Stomach (tissue), 9 donors: ENCODE results near the gene NRN1L. TPM values are rescaled to one million over a fixed set of nuclear protein-coding genes. Genes with fewer than 3 reads are reported as not detected.

ENCODE experiments used
- DNase-seq, 2 donors: peaks; one replicate each; pipeline versions ENCODE4 v3.0.0 to v3.0.0-alpha.2; 2013 to 2019
- H3K27ac ChIP-seq, 5 donors: fragments of 200-600 bp in 4 of 5; sonication (generic) in 4 of 5; one replicate each; pipeline ENCODE4 v1.5.1; 2013 to 2019; ENCODE audit warnings: mild to moderate bottlenecking in 1 of 5, moderate library complexity in 1 of 5
- H3K27me3 ChIP-seq, 3 donors: fragments of 200-600 bp; sonication (generic); one replicate each; pipeline ENCODE4 v1.5.1; 2017 to 2019; ENCODE audit warnings: mixed run types in 1 of 3
- H3K36me3 ChIP-seq, 4 donors: fragments of 200-600 bp; sonication (generic); 1 replicate in 3 of 4; 2 replicates in 1 of 4; pipeline ENCODE4 v1.5.1; 2016 to 2019
- H3K4me1 ChIP-seq, 4 donors: fragments of 200-600 bp; sonication (generic); one replicate each; pipeline ENCODE4 v1.5.1; 2016 to 2019
- H3K4me3 ChIP-seq, 4 donors: fragments of 200-600 bp; sonication (generic) in 3 of 4; one replicate each; pipeline ENCODE4 v1.5.1; 2016 to 2019; ENCODE audit warnings: mild to moderate bottlenecking in 1 of 4
- H3K9me3 ChIP-seq, 4 donors: fragments of 200-600 bp; sonication (generic); one replicate each; pipeline ENCODE4 v1.5.1; 2016 to 2019
- CTCF ChIP-seq, 7 experiments: fragments of 450-650 bp in 4 of 7; fragments of 200-600 bp in 3 of 7; sonication (generic) in 3 of 7; IDR thresholded peaks; one replicate each; pipeline ENCODE4 v1.5.1; 2016 to 2019; ENCODE audit warnings: antibody characterized with exemption in 7 of 7, control low read depth in 2 of 7, mild to moderate bottlenecking in 1 of 7
- EP300 ChIP-seq: sonication (generic); formaldehyde crosslinking; IDR thresholded peaks from one replicate; pipeline ENCODE4 v1.6.1; 2017; ENCODE audit warnings: antibody characterized with exemption
- POLR2A ChIP-seq, 4 donors: fragments of 450-650 bp; IDR thresholded peaks; one replicate each; pipeline ENCODE4 v1.6.1; 2016; ENCODE audit warnings: antibody characterized with exemption in 4 of 4, control low read depth in 2 of 4, mild to moderate bottlenecking in 1 of 4, moderate library complexity in 1 of 4
- POLR2AphosphoS5 ChIP-seq, 3 donors: sonication (generic); formaldehyde crosslinking; IDR thresholded peaks; one replicate each; pipeline ENCODE4 v1.6.1; 2016; ENCODE audit warnings: antibody characterized with exemption in 3 of 3
- WGBS, 5 donors: extraction: QIAGEN DNeasy Blood & Tissue Kit in 3 of 5; methylation state at CpG; one replicate each; pipeline versions ENCODE4 v1.1.5 to v1.1.7; 2013 to 2018; 5-methylcytosine and 5-hydroxymethylcytosine counted together
- intact Hi-C: fragments of 100-400 bp; cut with DNase I; formaldehyde crosslinking; loops from one replicate; pipeline ENCODE4 v1.15.1; 2023; ENCODE audit warnings: low total_unique reads
- polyA plus RNA-seq, 3 donors: library from polyadenylated mRNA; stranded (reverse); fragments of 200-250 nt; gene quantifications; one replicate each; pipeline ENCODE4 v1.2.3, GENCODE V29; 2013
- total RNA-seq, 5 donors: library from RNA; depleted of rRNA; stranded (reverse); fragments of >200 nt; gene quantifications; one replicate each; pipeline versions ENCODE4 v1.1.0 to v1.2.3, GENCODE V29; 2014 to 2016
- donor health status: healthy with polysubstance abuse.
- donor health status: Bipolar disorder and iron deficiency.
- donor health status: healthy.

Gene NRN1L
- total and polyA plus RNA-seq, 8 donors: 2.0 to 2.7 TPM; not detected in 6

- Histone ChIP-seq H3K9me3 (no peaks in the 10 kb centered on the region), H3K27ac (peak within 1 kb of the TSS; percentile 98 to 100 (median 99)), H3K27me3 (no peaks in the 10 kb centered on the region), H3K4me1 (peaks cover 31 to 47% (median 45%) of the 10 kb centered on the region in 4 donors), H3K36me3 (no peaks in the 10 kb centered on the region), H3K4me3 (peak within 1 kb of the TSS; percentile 65 to 81 (median 78))
- intact Hi-C loops: no loop called here
- peak; percentile 19 to 78 (median 68) for TF ChIP-seq POLR2AphosphoS5 (IDR thresholded peaks at IDR 0.05)
- no peak for TF ChIP-seq EP300
- TF ChIP-seq POLR2A (IDR thresholded peaks at IDR 0.05): no peak
- peak in 5 of 7 experiments; percentile 83 to 95 (median 90) for TF ChIP-seq CTCF (IDR thresholded peaks at IDR 0.05)
- WGBS, 5 donors: 0% methylated on average over 10 to 83 of the region's 83 CpGs
- DNase-seq: peak; percentile 96 to 98
These were observed 42.7 kb upstream of the NRN1L start, which contains the start of gene THAP11 for GRCh38 chr16:67841816-67842508. Gene THAP11, plus strand, starts transcription at chr16:67842320. Its CDS starts 235 bp downstream, at chr16:67842555.

- peak overlapping the region; percentile 65 to 81 (median 78) for H3K4me3 ChIP-seq
- peaks cover 35 to 54% (median 49%) of the 10 kb centered on the region in 4 donors for H3K4me1 ChIP-seq
- H3K36me3 ChIP-seq: no peaks in the 10 kb centered on the region
- peak; percentile 49 to 83 for DNase-seq
- no peaks in the 10 kb centered on the region for H3K9me3 ChIP-seq
- peak overlapping the region; percentile 98 to 100 (median 99) for H3K27ac ChIP-seq
- intact Hi-C loops: no loop called here
- WGBS, 5 donors: 0 to 2% (median 0%) methylated on average over 25 to 67 of the region's 67 CpGs
- H3K27me3 ChIP-seq: no peaks in the 10 kb centered on the region
- TF ChIP-seq POLR2AphosphoS5 (IDR thresholded peaks at IDR 0.05) (no peak), EP300 (no peak), POLR2A (IDR thresholded peaks at IDR 0.05) (no peak), CTCF (IDR thresholded peaks at IDR 0.05) (peak in 1 of 7 experiments; percentile 9)
These were observed 42.0 kb upstream of the NRN1L start for GRCh38 chr16:67842509-67843342.

GRCh38 chr16:67843343-67843765, 41.3 kb upstream of the NRN1L start:
- H3K9me3 ChIP-seq: no peaks in the 10 kb centered on the region
- H3K4me1 ChIP-seq: peaks cover 41 to 60% (median 56%) of the 10 kb centered on the region in 4 donors
- no peaks in the 10 kb centered on the region for H3K36me3 ChIP-seq
- intact Hi-C loops: no loop called here
- WGBS, 5 donors: 3 to 19% (median 12%) methylated on average over 11 of the region's 11 CpGs
- TF ChIP-seq POLR2AphosphoS5 (IDR thresholded peaks at IDR 0.05) (no peak), POLR2A (IDR thresholded peaks at IDR 0.05) (no peak), CTCF (IDR thresholded peaks at IDR 0.05) (no peak), EP300 (no peak)
- no peaks in the 10 kb centered on the region for H3K27me3 ChIP-seq
- peak overlapping the region; percentile 65 to 81 (median 78) for H3K4me3 ChIP-seq
- no peak for DNase-seq
- peak overlapping the region; percentile 98 to 100 (median 99) for H3K27ac ChIP-seq

- Histone ChIP-seq H3K36me3 (no peaks in the 10 kb centered on the region), H3K9me3 (no peaks in the 10 kb centered on the region), H3K4me1 (peaks cover 41 to 69% (median 67%) of the 10 kb centered on the region in 4 donors), H3K27ac (peak overlapping the region in 4 of 5 donors; percentile 98 to 100 (median 99)), H3K27me3 (no peaks in the 10 kb centered on the region), H3K4me3 (peak overlapping the region in 2 of 4 donors; percentile 65 to 77)
- WGBS, 5 donors: 61 to 72% (median 64%) methylated on average over 4 of the region's 4 CpGs
- TF ChIP-seq CTCF (IDR thresholded peaks at IDR 0.05): no peak
- no peak for TF ChIP-seq POLR2AphosphoS5 (IDR thresholded peaks at IDR 0.05)
- TF ChIP-seq EP300: no peak
- TF ChIP-seq POLR2A (IDR thresholded peaks at IDR 0.05): no peak
- DNase-seq: no peak
- intact Hi-C loops: no loop called here
These were observed 40.2 kb upstream of the NRN1L start for GRCh38 chr16:67844497-67844896.
